Gastroesophageal sphincter (tissue), 4 donors: ENCODE results near the gene CCDC83. TPM values are rescaled to one million over a fixed set of nuclear protein-coding genes. Genes with fewer than 3 reads are reported as not detected.
"Not testable (repeated sequence)": the region's sequence is repeated elsewhere in the genome, so short reads cannot be mapped to it uniquely, and the experiment has no call there.

Source experiments
- ATAC-seq: fragments of 150-250 bp; one replicate; pipeline ENCODE4 v1.9.1; 2016; ENCODE audit warnings: mild to moderate bottlenecking, moderate library complexity
- H3K27ac ChIP-seq, 4 donors: fragments of 200-600 bp; sonication (generic) in 3 of 4; 1 replicate in 3 of 4; 2 replicates in 1 of 4; pipeline ENCODE4 v1.5.1; 2016 to 2019
- H3K27me3 ChIP-seq: fragments of 200-600 bp; sonication (generic); one replicate; pipeline ENCODE4 v1.5.1; 2019
- H3K36me3 ChIP-seq, 2 donors: fragments of 200-600 bp; sonication (generic); one replicate each; pipeline ENCODE4 v1.5.1; 2019; ENCODE audit warnings: control low read depth in 1 of 2
- H3K4me1 ChIP-seq, 3 donors: fragments of 200-600 bp; sonication (generic); 1 replicate in 2 of 3; 2 replicates in 1 of 3; pipeline ENCODE4 v1.5.1; 2016 to 2019; ENCODE audit warnings: control low read depth in 2 of 3
- H3K4me3 ChIP-seq, 2 donors: fragments of 200-600 bp; sonication (generic); one replicate each; pipeline ENCODE4 v1.5.1; 2019; ENCODE audit warnings: mild to moderate bottlenecking in 1 of 2, moderate library complexity in 1 of 2
- H3K9me3 ChIP-seq, 3 donors: fragments of 200-600 bp; sonication (generic); one replicate each; pipeline ENCODE4 v1.5.1; 2017 to 2019; ENCODE audit warnings: control low read depth in 2 of 3
- EP300 ChIP-seq: sonication (generic); formaldehyde crosslinking; IDR thresholded peaks from one replicate; pipeline ENCODE4 v1.6.1; 2017; ENCODE audit warnings: antibody characterized with exemption, mild to moderate bottlenecking
- POLR2A ChIP-seq, 2 donors: fragments of 450-650 bp; IDR thresholded peaks; one replicate each; pipeline ENCODE4 v1.6.1; 2017; ENCODE audit warnings: antibody characterized with exemption in 2 of 2, mild to moderate bottlenecking in 2 of 2, moderate library complexity in 1 of 2
- POLR2AphosphoS5 ChIP-seq: sonication (generic); formaldehyde crosslinking; IDR thresholded peaks from one replicate; pipeline ENCODE4 v1.6.1; 2017; ENCODE audit warnings: antibody characterized with exemption
- WGBS, 2 donors: methylation state at CpG; one replicate each; pipeline ENCODE4 v1.1.5; 2018; ENCODE audit warnings: low coverage in 1 of 2; 5-methylcytosine and 5-hydroxymethylcytosine counted together
- total RNA-seq, 4 donors: library from RNA; depleted of rRNA; stranded (reverse); fragments of >200 nt; gene quantifications; one replicate each; pipeline ENCODE4 v1.1.0, GENCODE V29; 2016
- TF ChIP-seq, protein P1 (sequence below), 4 experiments: fragments of 200-600 bp in 2 of 4; fragments of 450-650 bp in 2 of 4; sonication (generic) in 1 of 4; IDR thresholded peaks; one replicate each; pipeline ENCODE4 v1.5.1; 2017 to 2019; ENCODE audit warnings: antibody characterized with exemption in 4 of 4, mild to moderate bottlenecking in 2 of 4, moderate library complexity in 2 of 4

CCDC83 gene
- total RNA-seq, 4 donors from 2014 or later, result not detected

DNA sequence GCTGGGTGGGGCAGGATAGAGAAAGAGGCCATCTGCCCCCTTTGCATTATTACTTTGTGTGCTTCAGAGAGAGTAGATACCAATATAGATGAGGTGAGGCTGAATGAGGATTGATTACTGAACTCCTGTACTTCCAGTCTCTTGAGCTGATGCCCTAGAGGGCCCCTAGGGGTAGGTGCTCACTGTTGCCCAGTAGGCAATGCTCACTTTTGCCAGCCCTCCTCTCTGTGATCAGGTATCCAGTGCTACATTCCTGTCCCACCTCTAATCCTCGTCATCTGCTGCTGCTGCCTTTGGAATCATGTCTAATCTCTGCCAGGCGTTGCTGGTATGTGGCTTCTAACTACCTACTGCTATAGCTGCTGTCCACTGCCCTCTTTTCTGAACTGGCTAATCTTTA is 57.2 kb downstream of the CCDC83 start:
- ATAC-seq, result no peak
- Histone ChIP-seq H3K4me1 (no peaks in the 10 kb centered on the region), H3K36me3 (no peaks in the 10 kb centered on the region), H3K4me3 (no peak overlapping the region), H3K27ac (no peak overlapping the region), H3K9me3 (peaks cover 0 to 6% (median 0%) of the 10 kb centered on the region in 3 donors), H3K27me3 (no peaks in the 10 kb centered on the region)
- WGBS, 2 donors, result 70 to 86% methylated on average over 1 to 2 of the region's 2 CpGs
- TF ChIP-seq POLR2AphosphoS5 (no peak), EP300 (no peak), POLR2A (IDR thresholded peaks at IDR 0.05) (no peak)
- TF ChIP-seq, protein P1, sequence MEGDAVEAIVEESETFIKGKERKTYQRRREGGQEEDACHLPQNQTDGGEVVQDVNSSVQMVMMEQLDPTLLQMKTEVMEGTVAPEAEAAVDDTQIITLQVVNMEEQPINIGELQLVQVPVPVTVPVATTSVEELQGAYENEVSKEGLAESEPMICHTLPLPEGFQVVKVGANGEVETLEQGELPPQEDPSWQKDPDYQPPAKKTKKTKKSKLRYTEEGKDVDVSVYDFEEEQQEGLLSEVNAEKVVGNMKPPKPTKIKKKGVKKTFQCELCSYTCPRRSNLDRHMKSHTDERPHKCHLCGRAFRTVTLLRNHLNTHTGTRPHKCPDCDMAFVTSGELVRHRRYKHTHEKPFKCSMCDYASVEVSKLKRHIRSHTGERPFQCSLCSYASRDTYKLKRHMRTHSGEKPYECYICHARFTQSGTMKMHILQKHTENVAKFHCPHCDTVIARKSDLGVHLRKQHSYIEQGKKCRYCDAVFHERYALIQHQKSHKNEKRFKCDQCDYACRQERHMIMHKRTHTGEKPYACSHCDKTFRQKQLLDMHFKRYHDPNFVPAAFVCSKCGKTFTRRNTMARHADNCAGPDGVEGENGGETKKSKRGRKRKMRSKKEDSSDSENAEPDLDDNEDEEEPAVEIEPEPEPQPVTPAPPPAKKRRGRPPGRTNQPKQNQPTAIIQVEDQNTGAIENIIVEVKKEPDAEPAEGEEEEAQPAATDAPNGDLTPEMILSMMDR (IDR thresholded peaks at IDR 0.05), result no peak

GRCh38 chr11:85913513-85913912 is 58.3 kb downstream of the CCDC83 start:
- Histone ChIP-seq H3K27ac (no peak overlapping the region), H3K27me3 (no peaks in the 10 kb centered on the region), H3K36me3 (no peaks in the 10 kb centered on the region), H3K4me1 (no peaks in the 10 kb centered on the region), H3K4me3 (no peak overlapping the region), H3K9me3 (peaks cover 0 to 6% (median 0%) of the 10 kb centered on the region in 3 donors)
- TF ChIP-seq POLR2AphosphoS5 (no peak), POLR2A (IDR thresholded peaks at IDR 0.05) (no peak), EP300 (no peak)
- TF ChIP-seq, protein P1 (IDR thresholded peaks at IDR 0.05), result no peak
- no peak for ATAC-seq

GRCh38 chr11:85914425-85914824 is 59.2 kb downstream of the CCDC83 start:
- H3K27me3 ChIP-seq, result no peaks in the 10 kb centered on the region
- H3K4me3 ChIP-seq, result no peak overlapping the region
- no peaks in the 10 kb centered on the region for H3K4me1 ChIP-seq
- WGBS, 2 donors, result 93 to 95% methylated on average over 5 to 6 of the region's 6 CpGs
- ATAC-seq, result no peak
- H3K27ac ChIP-seq, result no peak overlapping the region
- no peak for TF ChIP-seq POLR2AphosphoS5
- TF ChIP-seq EP300, result no peak
- H3K36me3 ChIP-seq, result no peaks in the 10 kb centered on the region
- peaks cover 0 to 6% (median 0%) of the 10 kb centered on the region in 3 donors for H3K9me3 ChIP-seq

- Histone ChIP-seq H3K4me1 (no peaks in the 10 kb centered on the region), H3K4me3 (no peak overlapping the region), H3K9me3 (peaks cover 0 to 6% (median 0%) of the 10 kb centered on the region in 3 donors), H3K27ac (no peak overlapping the region), H3K27me3 (peaks cover 6% of the 10 kb centered on the region), H3K36me3 (no peaks in the 10 kb centered on the region)
- no peak for ATAC-seq
- TF ChIP-seq EP300, result no peak
- WGBS, 2 donors, result 50 to 61% methylated on average over 4 of the region's 4 CpGs
Observed at GRCh38 chr11:85918910-85919794, 64.0 kb downstream of the CCDC83 start.

DNA sequence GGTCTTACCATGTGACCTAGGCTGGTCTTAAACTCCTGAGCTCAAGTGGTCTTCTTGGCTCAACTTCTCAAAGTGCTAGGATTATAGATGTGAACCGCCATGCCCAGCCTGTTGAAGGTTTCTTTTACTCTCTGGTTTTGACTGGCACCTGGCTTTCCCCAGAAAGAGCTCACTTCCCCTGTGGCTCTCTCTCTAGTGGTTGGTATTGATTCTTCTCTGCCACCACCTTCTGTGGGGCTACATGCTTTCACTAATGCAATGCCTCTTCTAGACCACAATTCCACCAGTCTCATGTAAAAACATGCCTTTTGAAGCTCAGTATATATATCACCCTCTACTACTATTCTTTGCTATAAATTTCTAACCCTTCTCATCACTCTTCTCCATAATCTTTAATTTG is 67.2 kb downstream of the CCDC83 start:
- peaks cover 18% of the 10 kb centered on the region for H3K27me3 ChIP-seq
- H3K36me3 ChIP-seq, result no peaks in the 10 kb centered on the region
- TF ChIP-seq, protein P1 (IDR thresholded peaks at IDR 0.05), result no peak
- TF ChIP-seq POLR2AphosphoS5 (no peak), EP300 (no peak), POLR2A (IDR thresholded peaks at IDR 0.05) (no peak)
- no peak for ATAC-seq
- WGBS, 2 donors, result 100% methylated on average over 1 of the region's 1 CpG
- no peaks in the 10 kb centered on the region for H3K9me3 ChIP-seq
- no peaks in the 10 kb centered on the region for H3K4me1 ChIP-seq
- no peak overlapping the region for H3K27ac ChIP-seq
- H3K4me3 ChIP-seq, result no peak overlapping the region

GRCh38 chr11:85923455-85923854 is 68.3 kb downstream of the CCDC83 start:
- Histone ChIP-seq H3K9me3 (no peaks in the 10 kb centered on the region), H3K27ac (no peak overlapping the region), H3K27me3 (peaks cover 18% of the 10 kb centered on the region), H3K4me3 (no peak overlapping the region), H3K36me3 (no peaks in the 10 kb centered on the region), H3K4me1 (no peaks in the 10 kb centered on the region)
- WGBS, 2 donors, result 75 to 85% methylated on average over 1 of the region's 1 CpG
- TF ChIP-seq POLR2A (IDR thresholded peaks at IDR 0.05), result no peak
- no peak for TF ChIP-seq EP300
- TF ChIP-seq, protein P1 (IDR thresholded peaks at IDR 0.05), result no peak
- TF ChIP-seq POLR2AphosphoS5, result no peak
- ATAC-seq, result no peak

GRCh38 chr11:85926653-85927214 is 71.6 kb downstream of the CCDC83 start:
- peaks cover 18% of the 10 kb centered on the region for H3K27me3 ChIP-seq
- ATAC-seq, H3K9me3 ChIP-seq, H3K27ac ChIP-seq, H3K4me3 ChIP-seq, H3K36me3 ChIP-seq, H3K4me1 ChIP-seq: not testable (repeated sequence)
- 66 to 80% methylated on average over 1 to 2 of the region's 2 CpGs for WGBS, 2 donors
